Endothelial cell of umbilical vein (primary cell): ENCODE data around the gene TAPBPL.

ENCODE experiments used
- FOS ChIP-seq: IDR thresholded peaks from 2 replicates; pipeline ENCODE4 v1.6.1; 2011; ENCODE audit warnings: mild to moderate bottlenecking, low read length, moderate library complexity, borderline replicate concordance; ENCODE audit not compliant: insufficient read depth
- JUN ChIP-seq: IDR thresholded peaks from 2 replicates; pipeline ENCODE4 v1.6.1; 2011; ENCODE audit warnings: borderline replicate concordance, low read depth; ENCODE audit not compliant: insufficient read length, insufficient read depth
- POLR2A ChIP-seq: IDR thresholded peaks from 2 replicates; pipeline ENCODE4 v1.6.1; 2012; ENCODE audit warnings: low read depth, mild to moderate bottlenecking, control low read depth, low read length
- POLR2AphosphoS5 ChIP-seq: IDR thresholded peaks from 2 replicates; pipeline ENCODE4 v1.6.1; 2012; ENCODE audit warnings: low read depth, mild to moderate bottlenecking, control low read depth, low read length, moderate library complexity; ENCODE audit not compliant: insufficient read depth
- TF ChIP-seq, protein P1 (sequence below), 2 donors: IDR thresholded peaks; 1 replicate in 1 of 2; 2 replicates in 1 of 2; pipeline ENCODE4 v1.5.1; 2011; ENCODE audit warnings: low read length in 2 of 2, mild to moderate bottlenecking in 2 of 2, moderate library complexity in 2 of 2, control low read depth in 1 of 2, inconsistent platforms in 1 of 2, low read depth in 1 of 2; ENCODE audit not compliant: insufficient read depth in 1 of 2; ENCODE audit errors: extremely low read depth in 1 of 2

GRCh38 chr12:6444031-6444430, 7.8 kb upstream of the TAPBPL start:
- TF ChIP-seq, protein P1, sequence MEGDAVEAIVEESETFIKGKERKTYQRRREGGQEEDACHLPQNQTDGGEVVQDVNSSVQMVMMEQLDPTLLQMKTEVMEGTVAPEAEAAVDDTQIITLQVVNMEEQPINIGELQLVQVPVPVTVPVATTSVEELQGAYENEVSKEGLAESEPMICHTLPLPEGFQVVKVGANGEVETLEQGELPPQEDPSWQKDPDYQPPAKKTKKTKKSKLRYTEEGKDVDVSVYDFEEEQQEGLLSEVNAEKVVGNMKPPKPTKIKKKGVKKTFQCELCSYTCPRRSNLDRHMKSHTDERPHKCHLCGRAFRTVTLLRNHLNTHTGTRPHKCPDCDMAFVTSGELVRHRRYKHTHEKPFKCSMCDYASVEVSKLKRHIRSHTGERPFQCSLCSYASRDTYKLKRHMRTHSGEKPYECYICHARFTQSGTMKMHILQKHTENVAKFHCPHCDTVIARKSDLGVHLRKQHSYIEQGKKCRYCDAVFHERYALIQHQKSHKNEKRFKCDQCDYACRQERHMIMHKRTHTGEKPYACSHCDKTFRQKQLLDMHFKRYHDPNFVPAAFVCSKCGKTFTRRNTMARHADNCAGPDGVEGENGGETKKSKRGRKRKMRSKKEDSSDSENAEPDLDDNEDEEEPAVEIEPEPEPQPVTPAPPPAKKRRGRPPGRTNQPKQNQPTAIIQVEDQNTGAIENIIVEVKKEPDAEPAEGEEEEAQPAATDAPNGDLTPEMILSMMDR (IDR thresholded peaks at IDR 0.05; ENCODE audit: extremely low read depth in 1 of 2, insufficient read depth in 1 of 2, low read depth in 1 of 2, low read length in 2 of 2) = no peak
- no peak for TF ChIP-seq POLR2A
- no peak for TF ChIP-seq FOS
- no peak for TF ChIP-seq JUN
- no peak for TF ChIP-seq POLR2AphosphoS5
